Stimulated activated naive CD8-positive, alpha-beta T cell treated with anti-CD3 and anti-CD28 coated beads, Interleukin-15, Interleukin-2, amounts not matched to agents 100 ng/mL and 50 ng/mL, for 24 hours (primary cell): ENCODE measurements around the gene ABCG4.
"Not testable (repeated sequence)": the region's sequence is repeated elsewhere in the genome, so short reads cannot be mapped to it uniquely, and the experiment has no call there.

Experiments used
- H3K27ac Mint-ChIP-seq: one replicate; pipeline ENCODE4 v1.8.0; 2021; ENCODE audit warnings: mild to moderate bottlenecking, mixed read lengths
- H3K27me3 Mint-ChIP-seq: one replicate; pipeline ENCODE4 v1.8.0; 2021; ENCODE audit warnings: mixed read lengths
- H3K36me3 Mint-ChIP-seq: one replicate; pipeline ENCODE4 v1.8.0; 2021; ENCODE audit warnings: low read depth, mixed read lengths
- H3K4me1 Mint-ChIP-seq: one replicate; pipeline ENCODE4 v1.8.0; 2021; ENCODE audit warnings: low read depth, mixed read lengths
- H3K4me3 Mint-ChIP-seq: one replicate; pipeline ENCODE4 v1.8.0; 2021; ENCODE audit warnings: mild to moderate bottlenecking, mixed read lengths
- H3K9me3 Mint-ChIP-seq: one replicate; pipeline ENCODE4 v1.8.0; 2021; ENCODE audit warnings: mixed read lengths

ABCG4 gene

DNA sequence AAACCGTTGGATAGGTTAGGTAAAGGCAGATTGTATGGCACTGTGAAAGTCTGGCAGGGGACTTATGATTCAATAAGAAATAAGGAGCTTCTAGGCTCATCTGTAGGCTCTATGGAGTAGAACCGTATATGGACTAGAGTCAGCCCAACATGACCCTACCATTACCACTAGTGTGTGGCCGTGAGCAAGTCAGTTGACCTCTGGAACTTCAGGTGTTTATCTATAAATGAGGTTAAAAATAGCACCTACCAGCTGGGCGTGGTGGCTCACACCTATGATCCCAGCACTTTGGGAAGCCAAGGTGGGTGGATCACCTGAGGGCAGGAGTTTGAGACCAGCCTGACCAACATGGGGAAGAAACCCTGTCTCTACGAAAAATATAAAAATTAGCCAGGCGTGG lies 23.0 kb upstream of the ABCG4 start:
- Mint-ChIP-seq H3K4me1 (peaks cover 31% of the 10 kb centered on the region), H3K27ac (no peak overlapping the region), H3K27me3 (no peaks in the 10 kb centered on the region)

DNA sequence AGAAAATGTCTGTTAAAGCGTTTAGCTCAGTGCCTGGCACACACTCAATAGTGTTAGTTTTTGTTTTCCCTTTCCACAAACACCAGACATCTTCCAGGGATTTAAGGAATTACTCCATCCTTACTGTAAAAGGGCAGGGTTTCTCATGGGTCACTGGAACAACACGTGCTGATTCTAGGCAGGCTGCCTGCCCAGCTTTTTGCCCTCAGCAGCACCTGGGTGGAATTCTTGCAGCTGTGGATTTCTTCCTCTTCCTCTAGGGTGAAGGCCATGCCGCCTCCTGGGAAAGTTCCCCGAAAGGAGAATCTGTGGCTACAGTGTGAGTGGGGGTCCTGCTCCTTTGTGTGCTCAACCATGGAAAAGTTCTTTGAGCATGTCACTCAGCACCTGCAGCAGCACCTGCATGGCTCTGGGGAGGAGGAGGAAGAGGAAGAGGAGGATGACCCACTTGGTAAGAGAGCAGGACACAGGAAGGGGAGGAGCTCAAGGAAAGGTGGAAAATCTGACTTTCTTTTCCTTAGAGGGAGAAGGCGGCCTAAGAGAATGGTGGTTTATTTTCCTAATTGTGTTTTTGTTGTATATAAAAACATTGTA lies 22.1 kb upstream of the ABCG4 start:
- H3K9me3 Mint-ChIP-seq, result no peaks in the 10 kb centered on the region
- peak overlapping the region; percentile 8 for H3K4me3 Mint-ChIP-seq
- peaks cover 33% of the 10 kb centered on the region for H3K36me3 Mint-ChIP-seq

More for the DNA sequence above, 23.0 kb upstream of the ABCG4 start:
- H3K9me3 Mint-ChIP-seq, result no peaks in the 10 kb centered on the region
- no peak overlapping the region for H3K4me3 Mint-ChIP-seq
- peaks cover 25% of the 10 kb centered on the region for H3K36me3 Mint-ChIP-seq

DNA sequence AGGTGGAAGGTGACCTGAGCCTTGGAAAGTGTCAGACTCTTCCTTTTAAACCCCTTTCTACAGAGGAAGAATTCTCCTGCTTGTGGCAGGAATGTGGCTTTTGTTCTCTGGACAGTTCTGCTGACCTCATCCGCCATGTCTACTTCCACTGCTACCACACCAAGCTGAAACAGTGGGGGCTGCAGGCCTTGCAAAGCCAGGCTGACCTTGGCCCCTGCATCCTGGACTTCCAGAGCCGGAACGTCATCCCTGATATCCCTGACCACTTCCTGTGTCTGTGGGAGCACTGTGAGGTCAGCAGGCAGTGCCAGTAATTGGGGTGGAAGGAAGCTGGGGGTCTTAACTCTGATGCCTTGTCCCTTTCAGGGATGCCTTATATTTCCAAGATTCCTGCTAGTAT lies 18.2 kb upstream of the ABCG4 start:
- H3K4me3 Mint-ChIP-seq, result no peak overlapping the region
- H3K27ac Mint-ChIP-seq, result no peak overlapping the region
- peaks cover 42% of the 10 kb centered on the region for H3K36me3 Mint-ChIP-seq
- no peaks in the 10 kb centered on the region for H3K9me3 Mint-ChIP-seq
- peaks cover 11% of the 10 kb centered on the region for H3K4me1 Mint-ChIP-seq
- H3K27me3 Mint-ChIP-seq, result no peaks in the 10 kb centered on the region

More for the DNA sequence above, 22.1 kb upstream of the ABCG4 start:
- H3K27me3 Mint-ChIP-seq, result no peaks in the 10 kb centered on the region
- H3K27ac Mint-ChIP-seq, result peak overlapping the region; percentile 81
- H3K4me1 Mint-ChIP-seq, result peaks cover 28% of the 10 kb centered on the region

DNA sequence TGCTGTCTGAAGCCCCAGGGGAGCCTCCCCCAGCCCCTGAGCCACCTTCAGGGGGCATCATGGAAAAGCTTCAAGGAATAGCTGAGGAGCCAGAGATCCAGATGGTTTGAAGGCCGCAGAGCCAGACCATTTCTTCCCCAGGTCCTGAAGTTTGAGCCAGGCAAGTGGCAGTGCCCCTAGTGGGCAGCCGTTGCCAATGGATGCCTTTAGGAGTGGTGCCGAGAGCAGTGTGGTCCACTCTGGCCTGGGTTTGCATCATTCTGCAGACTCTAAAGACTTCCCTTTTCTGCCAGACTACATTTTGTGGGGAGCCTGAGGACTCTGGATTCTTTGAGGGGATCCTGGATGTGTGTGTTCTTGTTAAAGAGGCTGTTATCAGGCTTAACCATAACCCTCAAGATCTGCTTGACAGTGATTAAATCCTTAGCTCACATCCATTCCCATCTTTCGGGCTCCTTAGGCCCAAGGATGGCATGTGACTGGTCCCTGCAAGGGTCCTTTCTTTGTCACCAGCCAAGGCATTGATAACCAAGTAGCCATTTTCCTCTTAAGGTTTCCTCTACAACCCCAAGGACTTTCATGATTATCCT lies 14.4 kb upstream of the ABCG4 start:
- Mint-ChIP-seq H3K4me1 (no peaks in the 10 kb centered on the region), H3K27ac (no peak overlapping the region), H3K9me3 (no peaks in the 10 kb centered on the region), H3K4me3 (no peak overlapping the region), H3K36me3 (peaks cover 33% of the 10 kb centered on the region), H3K27me3 (peaks cover 9% of the 10 kb centered on the region)

GRCh38 chr11:119139276-119139675 lies 9.6 kb upstream of the ABCG4 start:
- H3K36me3 Mint-ChIP-seq, H3K4me1 Mint-ChIP-seq, H3K27ac Mint-ChIP-seq, H3K4me3 Mint-ChIP-seq, H3K9me3 Mint-ChIP-seq: not testable (repeated sequence)
- H3K27me3 Mint-ChIP-seq, result peaks cover 16% of the 10 kb centered on the region

DNA sequence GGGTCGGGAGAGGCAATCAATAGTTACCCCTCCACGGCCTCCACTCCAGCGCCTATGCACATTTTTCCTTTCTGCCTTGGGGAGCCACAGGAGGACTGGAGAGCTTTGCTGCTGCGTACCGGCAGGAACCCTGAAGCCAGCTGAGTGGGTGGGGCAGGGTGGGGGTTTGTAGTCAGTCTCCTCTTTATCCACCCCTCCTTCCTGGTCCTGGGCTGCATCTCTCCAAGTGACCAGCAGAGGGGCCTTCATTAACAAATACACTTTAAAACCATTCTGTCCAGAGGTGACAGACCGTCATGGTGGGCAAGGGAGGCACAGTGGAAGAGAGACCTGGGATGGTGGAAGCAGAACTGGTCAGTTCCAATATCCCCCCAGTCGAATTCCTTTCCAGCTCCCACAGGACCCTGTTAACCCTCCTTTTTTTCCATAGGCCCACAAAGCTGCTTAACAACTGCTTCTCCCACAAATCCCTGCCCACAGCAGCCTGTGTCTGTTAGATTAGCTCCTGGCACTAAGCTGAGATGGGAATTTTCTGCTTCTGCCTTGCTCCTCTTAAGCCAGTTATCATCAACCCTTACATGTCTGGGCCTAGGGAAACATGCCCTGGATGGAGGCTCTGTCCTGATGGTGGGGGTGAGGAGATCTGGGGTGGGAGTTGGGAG lies 3.9 kb upstream of the ABCG4 start:
- Mint-ChIP-seq H3K9me3 (no peaks in the 10 kb centered on the region), H3K36me3 (no peaks in the 10 kb centered on the region), H3K4me1 (peaks cover 13% of the 10 kb centered on the region), H3K27ac (no peak overlapping the region), H3K27me3 (peaks cover 38% of the 10 kb centered on the region), H3K4me3 (no peak overlapping the region)

- Mint-ChIP-seq H3K27ac (no peak overlapping the region), H3K9me3 (no peaks in the 10 kb centered on the region), H3K4me1 (peaks cover 13% of the 10 kb centered on the region), H3K4me3 (no peak overlapping the region), H3K36me3 (no peaks in the 10 kb centered on the region), H3K27me3 (peaks cover 42% of the 10 kb centered on the region)
Measured at GRCh38 chr11:119145551-119145950, 3.3 kb upstream of the ABCG4 start.

DNA sequence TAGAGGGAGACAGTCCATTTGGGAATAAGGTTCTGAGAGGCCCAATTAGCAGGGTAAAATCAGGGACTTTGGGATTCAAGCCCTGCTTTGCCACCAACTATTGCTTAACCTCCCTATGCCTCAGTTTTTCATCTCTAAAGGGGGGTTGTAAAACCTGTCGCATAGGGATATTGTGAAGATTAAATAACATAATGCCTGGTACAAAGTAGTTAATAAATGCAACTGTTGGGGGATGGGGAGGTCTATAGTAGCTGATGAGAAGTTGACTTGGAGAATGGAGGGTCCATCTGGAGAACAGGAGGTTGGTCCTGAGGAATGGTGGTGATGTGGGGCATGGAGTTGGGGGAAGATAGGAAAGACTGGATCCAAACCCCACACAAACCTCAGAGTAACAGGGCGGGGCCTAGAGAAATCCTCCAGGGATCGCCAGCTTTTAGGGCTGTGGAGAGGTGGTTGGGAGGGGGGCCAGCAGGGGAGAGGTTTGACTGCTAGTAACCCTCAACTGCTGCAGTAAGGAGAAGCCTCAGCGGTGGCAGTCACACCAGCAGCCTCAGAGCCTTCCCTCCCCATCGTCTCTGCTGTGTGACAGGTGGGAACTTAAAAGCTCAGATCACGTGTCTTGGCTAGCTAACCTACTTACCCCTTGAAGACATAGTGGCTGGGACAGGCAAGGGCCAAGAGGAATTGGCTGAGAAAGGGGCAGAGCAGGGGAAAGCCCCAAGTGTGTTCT lies 1.1 kb upstream of the ABCG4 start:
- Mint-ChIP-seq H3K4me1 (peaks cover 13% of the 10 kb centered on the region), H3K36me3 (no peaks in the 10 kb centered on the region), H3K27me3 (peaks cover 51% of the 10 kb centered on the region)

DNA sequence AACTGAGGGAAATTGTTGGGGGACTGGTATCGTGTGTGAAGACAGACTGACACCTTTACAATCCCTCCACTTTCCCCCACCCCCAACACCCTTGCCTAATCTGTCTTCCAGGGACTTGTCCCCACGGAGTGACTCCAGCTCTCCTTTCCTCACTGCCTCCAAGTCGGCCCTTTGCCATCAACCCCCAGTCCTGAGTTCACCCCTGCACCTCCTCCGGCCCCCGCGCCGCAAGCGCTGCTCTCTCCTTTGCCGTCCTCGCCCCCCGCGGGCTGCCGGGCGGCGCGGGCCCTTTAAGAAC lies 183 bp upstream of the ABCG4 start:
- Mint-ChIP-seq H3K9me3 (no peaks in the 10 kb centered on the region), H3K27me3 (peaks cover 46% of the 10 kb centered on the region), H3K36me3 (no peaks in the 10 kb centered on the region), H3K4me1 (peaks cover 13% of the 10 kb centered on the region), H3K27ac (no peak overlapping the region), H3K4me3 (peak overlapping the region; percentile 68)

More for the DNA sequence above, 1.1 kb upstream of the ABCG4 start:
- Mint-ChIP-seq H3K4me3 (no peak overlapping the region), H3K27ac (no peak overlapping the region), H3K9me3 (no peaks in the 10 kb centered on the region)

DNA sequence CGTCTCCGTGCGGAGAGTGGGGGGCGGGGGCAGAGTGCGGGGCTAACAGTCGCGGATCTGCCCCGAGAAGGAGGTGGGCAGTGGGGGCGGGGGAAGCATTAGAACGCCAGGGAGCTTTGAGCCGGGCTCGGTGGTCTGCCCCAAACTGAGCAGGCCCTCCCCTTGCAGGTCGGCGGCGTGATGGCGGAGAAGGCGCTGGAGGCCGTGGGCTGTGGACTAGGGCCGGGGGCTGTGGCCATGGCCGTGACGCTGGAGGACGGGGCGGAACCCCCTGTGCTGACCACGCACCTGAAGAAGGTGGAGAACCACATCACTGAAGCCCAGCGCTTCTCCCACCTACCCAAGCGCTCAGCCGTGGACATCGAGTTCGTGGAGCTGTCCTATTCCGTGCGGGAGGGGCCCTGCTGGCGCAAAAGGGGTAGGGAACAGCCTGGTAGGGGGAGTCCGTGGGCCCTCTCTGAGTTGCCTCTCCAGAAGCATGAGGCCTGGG lies 979 bp downstream of the ABCG4 start:
- no peak overlapping the region for H3K4me3 Mint-ChIP-seq
- peaks cover 45% of the 10 kb centered on the region for H3K27me3 Mint-ChIP-seq
- no peak overlapping the region for H3K27ac Mint-ChIP-seq
- no peaks in the 10 kb centered on the region for H3K9me3 Mint-ChIP-seq
- H3K36me3 Mint-ChIP-seq, result no peaks in the 10 kb centered on the region
- peaks cover 13% of the 10 kb centered on the region for H3K4me1 Mint-ChIP-seq

DNA sequence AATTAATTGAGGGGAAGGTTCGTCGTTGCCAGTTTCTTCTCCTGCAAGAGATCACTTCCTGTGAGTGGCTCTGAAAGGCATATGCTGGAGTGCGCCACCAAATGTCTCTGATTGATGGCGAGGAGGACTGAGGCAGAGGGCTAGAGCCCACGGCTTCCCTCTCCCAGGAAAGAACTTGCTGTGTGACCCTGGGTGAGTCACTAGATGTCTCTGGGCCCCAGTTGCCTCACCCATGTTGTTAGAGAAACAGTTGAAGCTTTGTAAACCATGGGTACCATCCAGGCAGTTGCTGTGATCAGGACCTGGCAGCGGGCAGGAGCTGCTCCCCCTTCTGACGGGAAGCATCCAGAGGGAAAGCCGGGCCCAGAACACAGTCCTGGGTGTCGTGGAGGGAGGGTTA lies 3.2 kb downstream of the ABCG4 start:
- peaks cover 13% of the 10 kb centered on the region for H3K4me1 Mint-ChIP-seq
- no peaks in the 10 kb centered on the region for H3K36me3 Mint-ChIP-seq
- H3K4me3 Mint-ChIP-seq, result no peak overlapping the region
- no peaks in the 10 kb centered on the region for H3K9me3 Mint-ChIP-seq
- H3K27me3 Mint-ChIP-seq, result peaks cover 31% of the 10 kb centered on the region
- no peak overlapping the region for H3K27ac Mint-ChIP-seq

DNA sequence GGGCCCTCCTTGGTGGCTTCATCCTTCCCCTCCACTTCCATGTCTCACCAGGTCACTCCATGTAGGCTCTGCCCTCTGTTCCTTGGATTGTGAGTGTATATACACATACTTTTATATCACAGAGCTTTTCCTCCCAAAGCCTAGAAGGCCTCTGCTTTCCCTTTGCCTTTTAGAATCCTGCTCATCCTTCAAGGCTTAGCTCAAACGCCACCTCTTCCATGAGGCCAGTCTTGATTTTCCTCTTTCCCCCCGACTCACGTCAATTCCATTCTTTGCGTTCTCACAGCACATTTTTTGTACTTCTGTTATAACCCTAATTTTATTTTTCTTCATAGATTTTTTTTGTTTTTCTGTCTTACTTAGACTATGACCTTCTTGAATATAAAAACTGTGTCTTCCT lies 3.8 kb downstream of the ABCG4 start:
- Mint-ChIP-seq H3K4me1 (peaks cover 12% of the 10 kb centered on the region), H3K9me3 (no peaks in the 10 kb centered on the region), H3K4me3 (no peak overlapping the region), H3K27ac (no peak overlapping the region), H3K36me3 (no peaks in the 10 kb centered on the region), H3K27me3 (peaks cover 25% of the 10 kb centered on the region)

DNA sequence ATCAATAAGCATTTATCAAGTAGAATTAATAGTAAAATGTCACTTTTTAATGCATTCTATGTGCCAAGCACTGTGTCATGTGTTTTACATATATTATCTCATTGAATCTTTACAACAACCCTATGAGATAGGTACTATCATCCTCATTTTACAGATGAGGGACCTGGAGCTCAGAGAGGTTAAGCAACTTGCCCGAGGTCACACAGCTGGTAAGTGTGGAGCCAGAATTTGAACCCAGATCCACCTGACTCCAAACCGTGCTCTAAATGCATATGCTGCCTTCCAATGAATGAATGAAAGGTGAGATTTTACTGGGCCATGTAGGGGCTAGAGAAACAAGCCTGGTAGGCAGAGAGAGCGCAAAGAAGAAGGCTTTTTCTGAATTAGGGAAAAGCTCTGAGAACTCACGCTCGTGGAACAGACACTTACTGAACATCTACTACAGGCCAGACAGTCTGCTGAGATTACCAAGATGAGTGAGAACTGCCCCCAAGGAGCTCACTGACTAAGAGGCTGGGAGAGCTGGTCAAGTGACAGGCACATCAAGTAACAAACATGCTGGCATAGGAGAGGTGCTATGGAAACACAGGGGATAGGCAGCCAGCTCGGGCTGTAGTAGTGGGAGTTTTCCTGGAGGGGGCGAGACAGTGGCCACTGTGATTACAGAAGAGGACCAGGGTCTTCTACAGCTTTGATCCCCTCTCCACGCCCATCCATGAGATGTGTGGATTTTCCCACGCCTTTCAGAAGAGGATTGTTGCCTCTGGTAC lies 4.4 kb downstream of the ABCG4 start:
- no peaks in the 10 kb centered on the region for H3K9me3 Mint-ChIP-seq
- H3K36me3 Mint-ChIP-seq, result no peaks in the 10 kb centered on the region
- H3K4me1 Mint-ChIP-seq, result peaks cover 6% of the 10 kb centered on the region
- no peak overlapping the region for H3K27ac Mint-ChIP-seq
- no peak overlapping the region for H3K4me3 Mint-ChIP-seq
- H3K27me3 Mint-ChIP-seq, result peaks cover 19% of the 10 kb centered on the region

DNA sequence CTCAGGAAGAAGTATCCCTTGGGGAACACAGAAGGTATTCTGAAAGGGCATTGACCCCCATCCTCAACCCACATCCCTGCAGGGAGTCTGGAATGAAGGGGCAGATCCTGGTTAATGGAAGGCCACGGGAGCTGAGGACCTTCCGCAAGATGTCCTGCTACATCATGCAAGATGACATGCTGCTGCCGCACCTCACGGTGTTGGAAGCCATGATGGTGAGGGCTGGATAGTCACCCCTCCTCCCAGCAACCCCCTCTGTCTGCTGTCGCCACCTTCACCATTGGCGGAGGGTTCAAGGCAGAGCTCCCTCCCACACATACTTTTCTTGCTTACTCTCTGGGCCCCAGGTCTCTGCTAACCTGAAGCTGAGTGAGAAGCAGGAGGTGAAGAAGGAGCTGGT lies 5.3 kb downstream of the ABCG4 start:
- Mint-ChIP-seq H3K9me3 (no peaks in the 10 kb centered on the region), H3K4me3 (no peak overlapping the region), H3K27me3 (peaks cover 13% of the 10 kb centered on the region), H3K36me3 (no peaks in the 10 kb centered on the region), H3K4me1 (no peaks in the 10 kb centered on the region), H3K27ac (no peak overlapping the region)
